ENCODE results near the gene ZNF70. TPM values are rescaled to one million over a fixed set of nuclear protein-coding genes. Genes with fewer than 3 reads are reported as not detected.

ZNF70 gene
- total and polyA plus RNA-seq, 2 of the 13 experiments (the other 11 are each of a cell fraction or from before 2014, with no cell fraction given), result 0.62 to 3.6 TPM

- TF ChIP-seq, protein P1, sequence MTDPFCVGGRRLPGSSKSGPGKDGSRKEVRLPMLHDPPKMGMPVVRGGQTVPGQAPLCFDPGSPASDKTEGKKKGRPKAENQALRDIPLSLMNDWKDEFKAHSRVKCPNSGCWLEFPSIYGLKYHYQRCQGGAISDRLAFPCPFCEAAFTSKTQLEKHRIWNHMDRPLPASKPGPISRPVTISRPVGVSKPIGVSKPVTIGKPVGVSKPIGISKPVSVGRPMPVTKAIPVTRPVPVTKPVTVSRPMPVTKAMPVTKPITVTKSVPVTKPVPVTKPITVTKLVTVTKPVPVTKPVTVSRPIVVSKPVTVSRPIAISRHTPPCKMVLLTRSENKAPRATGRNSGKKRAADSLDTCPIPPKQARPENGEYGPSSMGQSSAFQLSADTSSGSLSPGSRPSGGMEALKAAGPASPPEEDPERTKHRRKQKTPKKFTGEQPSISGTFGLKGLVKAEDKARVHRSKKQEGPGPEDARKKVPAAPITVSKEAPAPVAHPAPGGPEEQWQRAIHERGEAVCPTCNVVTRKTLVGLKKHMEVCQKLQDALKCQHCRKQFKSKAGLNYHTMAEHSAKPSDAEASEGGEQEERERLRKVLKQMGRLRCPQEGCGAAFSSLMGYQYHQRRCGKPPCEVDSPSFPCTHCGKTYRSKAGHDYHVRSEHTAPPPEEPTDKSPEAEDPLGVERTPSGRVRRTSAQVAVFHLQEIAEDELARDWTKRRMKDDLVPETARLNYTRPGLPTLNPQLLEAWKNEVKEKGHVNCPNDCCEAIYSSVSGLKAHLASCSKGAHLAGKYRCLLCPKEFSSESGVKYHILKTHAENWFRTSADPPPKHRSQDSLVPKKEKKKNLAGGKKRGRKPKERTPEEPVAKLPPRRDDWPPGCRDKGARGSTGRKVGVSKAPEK (CRISPR knock-in tag; IDR thresholded peaks at IDR 0.05; ENCODE audit: borderline replicate concordance), result no peak
- TF ChIP-seq ZNF891 (CRISPR knock-in tag; IDR thresholded peaks at IDR 0.05) (peak; percentile 9; the same call in 1 of the 2 replicates), ELF3 (CRISPR knock-in tag; IDR thresholded peaks at IDR 0.05) (no peak; the same call in 1 of the 2 replicates), SRSF1 (optimal IDR thresholded peaks at IDR 0.05; ENCODE audit: low read depth, low read length) (no peak), ZFP82 (CRISPR knock-in tag; IDR thresholded peaks at IDR 0.05; ENCODE audit: borderline replicate concordance) (peak; percentile 94), SMYD3 (CRISPR knock-in tag; IDR thresholded peaks at IDR 0.05) (0 out of 2 replicates have a peak, but pooled peaks have one; percentile 57), NR1H2 (CRISPR knock-in tag; IDR thresholded peaks at IDR 0.05; ENCODE audit: borderline replicate concordance, low read depth) (no peak), MXI1 (IDR thresholded peaks at IDR 0.05; ENCODE audit: borderline replicate concordance, low read depth, low read length) (peak; percentile 73; the same call in 2 of the 3 replicates), ZFY (CRISPR knock-in tag; IDR thresholded peaks at IDR 0.05) (peak; percentile 95), BRCA1 (CRISPR knock-in tag; IDR thresholded peaks at IDR 0.05) (no peak), ZNF766 (CRISPR knock-in tag; IDR thresholded peaks at IDR 0.05; ENCODE audit: borderline replicate concordance) (no peak; the same call in 1 of the 2 replicates), ZNF354B (CRISPR knock-in tag; IDR thresholded peaks at IDR 0.05) (no peak; the same call in 1 of the 2 replicates), NRL (CRISPR knock-in tag; IDR thresholded peaks at IDR 0.05; ENCODE audit: borderline replicate concordance) (no peak), CREM (IDR thresholded peaks at IDR 0.05) (no peak), CREM (CRISPR knock-in tag; IDR thresholded peaks at IDR 0.05) (no peak), THAP7 (CRISPR knock-in tag; IDR thresholded peaks at IDR 0.05) (no peak), KDM2A (CRISPR knock-in tag; IDR thresholded peaks at IDR 0.05; ENCODE audit: borderline replicate concordance, low read depth) (peak; percentile 46), GLMP (CRISPR knock-in tag; IDR thresholded peaks at IDR 0.05; ENCODE audit: borderline replicate concordance) (no peak), CC2D1A (CRISPR knock-in tag; IDR thresholded peaks at IDR 0.05) (no peak), EP300 (IDR thresholded peaks at IDR 0.05; ENCODE audit: low read depth in 2 of 2, low read length in 2 of 2) (no peak), EP300 (CRISPR knock-in tag; IDR thresholded peaks at IDR 0.05; ENCODE audit: borderline replicate concordance) (no peak), PCBP1 (IDR thresholded peaks at IDR 0.05; ENCODE audit: borderline replicate concordance, low read depth, low read length) (peak; percentile 81; the same call in 1 of the 2 replicates), SSRP1 (CRISPR knock-in tag; IDR thresholded peaks at IDR 0.05) (0 out of 2 replicates have a peak, but pooled peaks have one; percentile 51)
- TF ChIP-seq, protein P2, sequence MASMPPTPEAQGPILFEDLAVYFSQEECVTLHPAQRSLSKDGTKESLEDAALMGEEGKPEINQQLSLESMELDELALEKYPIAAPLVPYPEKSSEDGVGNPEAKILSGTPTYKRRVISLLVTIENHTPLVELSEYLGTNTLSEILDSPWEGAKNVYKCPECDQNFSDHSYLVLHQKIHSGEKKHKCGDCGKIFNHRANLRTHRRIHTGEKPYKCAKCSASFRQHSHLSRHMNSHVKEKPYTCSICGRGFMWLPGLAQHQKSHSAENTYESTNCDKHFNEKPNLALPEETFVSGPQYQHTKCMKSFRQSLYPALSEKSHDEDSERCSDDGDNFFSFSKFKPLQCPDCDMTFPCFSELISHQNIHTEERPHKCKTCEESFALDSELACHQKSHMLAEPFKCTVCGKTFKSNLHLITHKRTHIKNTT (CRISPR knock-in tag; IDR thresholded peaks at IDR 0.05), result no peak
Measured at GRCh38 chr22:23767673-23768548, 17.0 kb upstream of the ZNF70 start, which contains the start of gene CHCHD10 (continued).
